B cell (primary cell): ENCODE data around the gene NUFIP1. TPM values are rescaled to one million over a fixed set of nuclear protein-coding genes. Genes with fewer than 3 reads are reported as not detected.

Source experiments
- ATAC-seq: fragments of 200-7000 bp; cut with Tn5 transposase; one replicate; pipeline ENCODE4 v1.10.0; 2021; ENCODE audit warnings: low read depth, mild to moderate bottlenecking, moderate number of reproducible peaks, moderate library complexity
- CTCF ChIA-PET: fragments of 350-600 bp; sonication (Branson Sonifier 250); formaldehyde crosslinking; loops from one replicate; lab custom pipeline; 2021; ENCODE audit warnings: antibody characterized with exemption, inconsistent platforms; lab: Charles Lee
- POLR2A ChIA-PET: fragments of 350-600 bp; sonication (Branson Sonifier 250); formaldehyde crosslinking; loops from one replicate; lab custom pipeline; 2021; ENCODE audit warnings: antibody characterized with exemption; lab: Charles Lee
- DNase-seq: peaks from one replicate; pipeline ENCODE4 v3.0.0; 2013
- H2AFZ ChIP-seq: 2 replicates; pipeline ENCODE4 v1.6.1; 2012; ENCODE audit warnings: mild to moderate bottlenecking, low read depth, low read length; ENCODE audit not compliant: insufficient read depth, poor library complexity, severe bottlenecking
- H3K27ac ChIP-seq, 2 donors: 1 replicate in 1 of 2; 2 replicates in 1 of 2; pipeline ENCODE4 v1.5.1; 2012 to 2013; ENCODE audit warnings: low read length in 2 of 2, mild to moderate bottlenecking in 2 of 2, moderate library complexity in 1 of 2
- H3K27me3 ChIP-seq, 4 experiments: fragments of 200-600 bp in 1 of 4; sonication (generic) in 1 of 4; replicated peaks in 1 of 4; 1 replicate in 2 of 4; 2 replicates in 2 of 4; pipeline versions ENCODE4 v1.6.1 to v1.7.0; 2013 to 2016; ENCODE audit warnings: low read length in 3 of 4, mild to moderate bottlenecking in 2 of 4, mixed read lengths in 1 of 4, moderate library complexity in 1 of 4; ENCODE audit not compliant: insufficient read depth in 4 of 4, control insufficient read depth in 3 of 4; ENCODE audit errors: control extremely low read depth in 1 of 4
- H3K36me3 ChIP-seq, 2 experiments: replicated peaks in 1 of 2; 1 replicate in 1 of 2; 2 replicates in 1 of 2; pipeline versions ENCODE4 v1.6.1 to v1.7.1; 2013; ENCODE audit warnings: low read length in 1 of 2; ENCODE audit not compliant: insufficient read depth in 2 of 2, control insufficient read depth in 1 of 2; ENCODE audit errors: control extremely low read depth in 1 of 2, extremely low read depth in 1 of 2
- H3K4me1 ChIP-seq, 2 donors: fragments of 200-600 bp in 1 of 2; sonication (generic) in 1 of 2; 1 replicate in 1 of 2; 2 replicates in 1 of 2; pipeline versions ENCODE4 v1.5.1 to v1.6.1; 2013 to 2017; ENCODE audit warnings: low read length in 2 of 2; ENCODE audit not compliant: control insufficient read depth in 2 of 2, insufficient read depth in 2 of 2
- H3K4me2 ChIP-seq: replicated peaks from 2 replicates; pipeline ENCODE3; 2012; ENCODE audit warnings: mild to moderate bottlenecking, low read depth, low read length; ENCODE audit not compliant: poor library complexity, severe bottlenecking
- H3K4me3 ChIP-seq, 5 experiments: fragments of 200-600 bp in 1 of 5; sonication (generic) in 1 of 5; 1 replicate in 3 of 5; 2 replicates in 2 of 5; pipeline versions ENCODE4 v1.5.1 to v1.7.0; 2011 to 2016; ENCODE audit warnings: low read length in 4 of 5, mild to moderate bottlenecking in 4 of 5, low read depth in 2 of 5, control low read depth in 1 of 5, moderate library complexity in 1 of 5; ENCODE audit not compliant: insufficient read depth in 1 of 5; ENCODE audit errors: control extremely low read depth in 1 of 5, extremely low read depth in 1 of 5
- H3K79me2 ChIP-seq: fragments of 200-600 bp; sonication (generic); one replicate; pipeline ENCODE4 v1.6.0; 2016; ENCODE audit warnings: low read length; ENCODE audit not compliant: control insufficient read depth, insufficient read depth
- H3K9ac ChIP-seq: fragments of 200-600 bp; sonication (generic); 2 replicates; pipeline ENCODE4 v1.6.1; 2017; ENCODE audit warnings: mild to moderate bottlenecking, low read length, moderate library complexity
- H3K9me3 ChIP-seq, 3 donors: one replicate each; pipeline versions ENCODE4 v1.6.1 to v1.7.1; 2013; ENCODE audit warnings: low read length in 2 of 3; ENCODE audit not compliant: control insufficient read depth in 2 of 3, insufficient read depth in 1 of 3; ENCODE audit errors: control extremely low read depth in 1 of 3
- H4K20me1 ChIP-seq: 2 replicates; pipeline ENCODE4 v1.6.0; 2012; ENCODE audit warnings: mild to moderate bottlenecking, low read length; ENCODE audit not compliant: insufficient read depth, control insufficient read depth, poor library complexity, severe bottlenecking
- H3K27ac Mint-ChIP-seq: one replicate; pipeline ENCODE4 v1.8.0; 2021; ENCODE audit warnings: mixed read lengths
- H3K27me3 Mint-ChIP-seq: one replicate; pipeline ENCODE4 v1.8.0; 2021; ENCODE audit warnings: mixed read lengths
- H3K4me1 Mint-ChIP-seq: one replicate; pipeline ENCODE4 v1.8.0; 2021; ENCODE audit warnings: mixed read lengths
- H3K4me3 Mint-ChIP-seq: one replicate; pipeline ENCODE4 v1.8.0; 2021; ENCODE audit warnings: mixed read lengths
- H3K9me3 Mint-ChIP-seq: one replicate; pipeline ENCODE4 v1.8.0; 2022; ENCODE audit warnings: mixed read lengths; ENCODE audit not compliant: insufficient read depth
- CTCF ChIP-seq: fragments of 200-600 bp; IDR thresholded peaks from one replicate; pipeline ENCODE4 v1.8.0; 2022; ENCODE audit warnings: antibody characterized with exemption, mild to moderate bottlenecking
- EZH2 ChIP-seq: IDR thresholded peaks from 2 replicates; pipeline ENCODE4 v1.6.1; 2012; ENCODE audit warnings: borderline replicate concordance, low read depth, mild to moderate bottlenecking, moderate library complexity, low read length; ENCODE audit not compliant: insufficient read depth, poor library complexity, severe bottlenecking
- WGBS: methylation state at CpG from one replicate; pipeline ENCODE4 v1.1.5; 2013; ENCODE audit warnings: missing lambda C conversion rate; ENCODE audit not compliant: insufficient coverage; 5-methylcytosine and 5-hydroxymethylcytosine counted together
- intact Hi-C: fragments of 100-400 bp; cut with micrococcal nuclease; formaldehyde crosslinking; loops from one replicate; pipeline ENCODE4 v1.10.0; 2022
- polyA plus RNA-seq: library from polyadenylated mRNA; depleted of rRNA; stranded (reverse); fragments of >200 nt; gene quantifications from 2 replicates; pipeline ENCODE4 v1.2.3, GENCODE V29; 2012
- total RNA-seq, 2 donors: library from RNA; stranded (reverse); fragments of 120-200 nt in 1 of 2; gene quantifications; 1 replicate in 1 of 2; 2 replicates in 1 of 2; pipeline versions ENCODE4 v1.2.3 to v1.2.4, GENCODE V29; 2013 to 2022

NUFIP1 gene
- total and polyA plus RNA-seq, 2 donors (not counting 1 experiment from before 2014, with no cell fraction given) = 2.2 to 4.7 TPM

- H3K9me3 ChIP-seq = no peaks in the 10 kb centered on the region
- TF ChIP-seq CTCF (no peak), EZH2 (no peak)
- DNase-seq (no peak), ATAC-seq (no peak)
- H3K4me1 Mint-ChIP-seq = no peaks in the 10 kb centered on the region
- H3K9me3 Mint-ChIP-seq = no peaks in the 10 kb centered on the region
- H2AFZ ChIP-seq = no peak overlapping the region
- H4K20me1 ChIP-seq = no peaks in the 10 kb centered on the region
- H3K27me3 ChIP-seq = peaks cover 0 to 9% (median 2%) of the 10 kb centered on the region in 4 experiments
- no peaks in the 10 kb centered on the region for H3K4me1 ChIP-seq
- no peak overlapping the region for H3K4me3 Mint-ChIP-seq
- H3K27ac Mint-ChIP-seq = no peak overlapping the region
- H3K4me2 ChIP-seq = no peak overlapping the region
- POLR2A ChIA-PET = no interaction called here
- no peaks in the 10 kb centered on the region for H3K36me3 ChIP-seq
- peaks cover 47% of the 10 kb centered on the region for H3K27me3 Mint-ChIP-seq
- H3K9ac ChIP-seq = no peak overlapping the region
- H3K4me3 ChIP-seq = no peak overlapping the region
- CTCF ChIA-PET = no interaction called here
- WGBS = 97% methylated on average over 4 of the region's 5 CpGs
- intact Hi-C loops = no loop called here
- H3K79me2 ChIP-seq = no peaks in the 10 kb centered on the region
- no peak overlapping the region for H3K27ac ChIP-seq
Measured at GRCh38 chr13:44904967-44905366, 84.3 kb downstream of the NUFIP1 start.

GRCh38 chr13:44903574-44903985, 85.7 kb downstream of the NUFIP1 start:
- Histone ChIP-seq H3K79me2 (no peaks in the 10 kb centered on the region), H3K9me3 (no peaks in the 10 kb centered on the region), H3K36me3 (no peaks in the 10 kb centered on the region), H3K9ac (no peak overlapping the region), H4K20me1 (no peaks in the 10 kb centered on the region), H2AFZ (no peak overlapping the region), H3K4me1 (no peaks in the 10 kb centered on the region), H3K4me3 (no peak overlapping the region), H3K27me3 (peaks cover 0 to 9% (median 2%) of the 10 kb centered on the region in 4 experiments), H3K4me2 (no peak overlapping the region), H3K27ac (no peak overlapping the region)
- Mint-ChIP-seq H3K27me3 (peaks cover 44% of the 10 kb centered on the region), H3K9me3 (no peaks in the 10 kb centered on the region), H3K27ac (no peak overlapping the region), H3K4me1 (no peaks in the 10 kb centered on the region), H3K4me3 (no peak overlapping the region)
- DNase-seq = no peak
- no peak for TF ChIP-seq EZH2
- TF ChIP-seq CTCF = no peak
- POLR2A ChIA-PET = no interaction called here
- no peak for ATAC-seq
- intact Hi-C loops = no loop called here
- WGBS = 100% methylated on average over 3 of the region's 4 CpGs
- CTCF ChIA-PET = no interaction called here
